Glutamatergic neuron (in vitro differentiated cells): ENCODE measurements around the gene WDR20. TPM values are rescaled to one million over a fixed set of nuclear protein-coding genes. Genes with fewer than 3 reads are reported as not detected.
A peak's percentile ranks its signal among the peaks of the same experiment; 100 is the strongest.

Experiments
- DNase-seq: peaks from one replicate; pipeline ENCODE4 v3.0.0; 2022
- H3K27ac Mint-ChIP-seq: one replicate; pipeline ENCODE4 v1.8.0; 2020; ENCODE audit warnings: mild to moderate bottlenecking, mixed read lengths, inconsistent platforms; ENCODE audit not compliant: unreplicated experiment
- H3K27me3 Mint-ChIP-seq: one replicate; pipeline ENCODE4 v1.8.0; 2020; ENCODE audit warnings: mild to moderate bottlenecking, moderate library complexity, mixed read lengths, inconsistent platforms; ENCODE audit not compliant: unreplicated experiment
- H3K36me3 Mint-ChIP-seq: one replicate; pipeline ENCODE4 v1.8.0; 2020; ENCODE audit warnings: mild to moderate bottlenecking, mixed read lengths, inconsistent platforms; ENCODE audit not compliant: unreplicated experiment
- H3K4me1 Mint-ChIP-seq: one replicate; pipeline ENCODE4 v1.8.0; 2020; ENCODE audit warnings: mild to moderate bottlenecking, low read depth, mixed read lengths, inconsistent platforms; ENCODE audit not compliant: unreplicated experiment
- H3K4me3 Mint-ChIP-seq: one replicate; pipeline ENCODE4 v1.8.0; 2020; ENCODE audit warnings: mild to moderate bottlenecking, mixed read lengths, inconsistent platforms; ENCODE audit not compliant: unreplicated experiment
- H3K9me3 Mint-ChIP-seq: one replicate; pipeline ENCODE4 v1.8.0; 2020; ENCODE audit warnings: mild to moderate bottlenecking, moderate library complexity, mixed read lengths, inconsistent platforms; ENCODE audit not compliant: unreplicated experiment
- total RNA-seq: library from RNA; stranded (reverse); fragmentation: NEBNext Ultra II Directional; extraction: Animal tissue kit (Norgen Biotek cat#: 25700); gene quantifications from one replicate; pipeline ENCODE4 v1.2.1, GENCODE V29; 2021; ENCODE audit not compliant: unreplicated experiment
- TF ChIP-seq, protein P1 (sequence below): fragments of 200-600 bp; sonication (generic); IDR thresholded peaks from one replicate; pipeline ENCODE4 v1.5.0; 2021; ENCODE audit not compliant: partially characterized antibody, unreplicated experiment

The WDR20 gene
- total RNA-seq, 1 donor from 2014 or later, result 38.1 TPM

DNA sequence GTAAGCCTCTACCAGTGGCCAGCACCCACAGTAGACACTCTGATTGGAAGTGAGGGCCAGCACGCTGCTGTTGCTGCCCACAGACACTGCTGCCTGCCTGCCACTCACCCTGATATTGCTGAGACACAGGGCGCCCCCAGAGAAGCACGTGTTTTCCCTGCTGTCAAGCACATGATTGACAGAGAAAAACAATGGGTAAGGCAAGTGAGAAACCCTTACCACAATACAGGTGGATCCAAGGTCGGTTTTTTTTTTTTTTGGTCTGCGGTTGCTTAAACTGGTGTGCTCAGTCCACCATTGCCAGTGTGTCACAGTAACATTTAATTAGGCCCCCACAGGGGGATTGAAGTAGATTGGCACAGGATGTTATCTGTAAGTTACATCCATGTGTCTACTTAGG lies 65.9 kb downstream of the WDR20 start:
- Mint-ChIP-seq H3K4me3 (no peak overlapping the region), H3K27ac (no peak overlapping the region), H3K4me1 (peaks cover 37% of the 10 kb centered on the region), H3K27me3 (peaks cover 6% of the 10 kb centered on the region), H3K36me3 (peaks cover 5% of the 10 kb centered on the region), H3K9me3 (peaks cover 10% of the 10 kb centered on the region)
- no peak for DNase-seq
- TF ChIP-seq, protein P1, sequence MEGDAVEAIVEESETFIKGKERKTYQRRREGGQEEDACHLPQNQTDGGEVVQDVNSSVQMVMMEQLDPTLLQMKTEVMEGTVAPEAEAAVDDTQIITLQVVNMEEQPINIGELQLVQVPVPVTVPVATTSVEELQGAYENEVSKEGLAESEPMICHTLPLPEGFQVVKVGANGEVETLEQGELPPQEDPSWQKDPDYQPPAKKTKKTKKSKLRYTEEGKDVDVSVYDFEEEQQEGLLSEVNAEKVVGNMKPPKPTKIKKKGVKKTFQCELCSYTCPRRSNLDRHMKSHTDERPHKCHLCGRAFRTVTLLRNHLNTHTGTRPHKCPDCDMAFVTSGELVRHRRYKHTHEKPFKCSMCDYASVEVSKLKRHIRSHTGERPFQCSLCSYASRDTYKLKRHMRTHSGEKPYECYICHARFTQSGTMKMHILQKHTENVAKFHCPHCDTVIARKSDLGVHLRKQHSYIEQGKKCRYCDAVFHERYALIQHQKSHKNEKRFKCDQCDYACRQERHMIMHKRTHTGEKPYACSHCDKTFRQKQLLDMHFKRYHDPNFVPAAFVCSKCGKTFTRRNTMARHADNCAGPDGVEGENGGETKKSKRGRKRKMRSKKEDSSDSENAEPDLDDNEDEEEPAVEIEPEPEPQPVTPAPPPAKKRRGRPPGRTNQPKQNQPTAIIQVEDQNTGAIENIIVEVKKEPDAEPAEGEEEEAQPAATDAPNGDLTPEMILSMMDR, result no peak

DNA sequence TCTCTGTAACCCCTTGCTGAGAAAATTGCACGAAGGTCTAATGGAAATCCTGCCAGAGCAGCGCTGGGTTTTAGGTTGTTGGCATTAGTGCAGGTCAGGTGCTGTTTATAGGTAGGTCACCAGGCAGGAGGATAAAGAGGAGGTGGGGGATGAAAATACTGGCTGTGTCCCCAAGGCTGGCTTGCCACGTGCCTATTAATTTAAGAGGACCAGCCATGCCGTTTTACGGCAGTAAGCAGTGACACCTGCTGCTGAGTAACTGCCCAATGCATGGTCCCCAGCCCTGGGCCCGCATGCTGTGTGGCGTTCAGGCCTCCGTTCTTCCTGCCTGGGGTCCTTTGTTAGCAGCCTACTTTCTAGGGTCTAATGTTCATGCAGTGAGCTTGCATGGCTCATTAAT lies 67.2 kb downstream of the WDR20 start:
- Mint-ChIP-seq H3K4me1 (peaks cover 34% of the 10 kb centered on the region), H3K9me3 (peaks cover 10% of the 10 kb centered on the region), H3K27ac (no peak overlapping the region), H3K4me3 (no peak overlapping the region), H3K36me3 (peaks cover 5% of the 10 kb centered on the region), H3K27me3 (peaks cover 3% of the 10 kb centered on the region)
- no peak for DNase-seq
- TF ChIP-seq, protein P1, result no peak

DNA sequence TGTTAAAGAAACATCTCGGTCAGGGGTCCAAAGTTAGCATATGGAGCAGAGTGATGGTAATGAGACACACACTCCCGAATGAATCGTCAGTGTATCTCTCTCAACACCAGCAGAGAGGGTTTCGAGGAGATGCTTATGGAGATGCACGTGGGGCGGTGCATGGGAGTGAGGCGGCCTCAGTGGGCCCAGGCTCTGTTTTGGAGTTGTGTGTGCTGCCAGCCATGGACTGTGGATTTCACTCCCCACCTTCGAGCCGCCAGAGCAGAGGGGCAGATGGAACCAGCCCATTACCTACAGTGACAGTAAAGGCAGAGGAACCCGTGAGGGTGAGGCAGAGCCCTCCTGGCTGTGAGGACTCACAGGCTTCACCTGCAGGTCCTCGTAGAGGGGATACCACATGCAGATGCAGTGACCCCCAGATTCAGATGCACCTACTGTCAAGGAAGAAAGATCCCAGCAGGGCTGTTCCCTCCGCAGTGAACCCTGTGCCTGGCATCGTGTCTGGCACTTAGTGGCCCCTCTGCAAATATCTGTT lies 68.2 kb downstream of the WDR20 start:
- Mint-ChIP-seq H3K4me1 (peaks cover 31% of the 10 kb centered on the region), H3K36me3 (peaks cover 5% of the 10 kb centered on the region), H3K27ac (no peak overlapping the region), H3K27me3 (peaks cover 3% of the 10 kb centered on the region), H3K9me3 (peaks cover 7% of the 10 kb centered on the region), H3K4me3 (no peak overlapping the region)
- no peak for DNase-seq
- TF ChIP-seq, protein P1, result no peak

DNA sequence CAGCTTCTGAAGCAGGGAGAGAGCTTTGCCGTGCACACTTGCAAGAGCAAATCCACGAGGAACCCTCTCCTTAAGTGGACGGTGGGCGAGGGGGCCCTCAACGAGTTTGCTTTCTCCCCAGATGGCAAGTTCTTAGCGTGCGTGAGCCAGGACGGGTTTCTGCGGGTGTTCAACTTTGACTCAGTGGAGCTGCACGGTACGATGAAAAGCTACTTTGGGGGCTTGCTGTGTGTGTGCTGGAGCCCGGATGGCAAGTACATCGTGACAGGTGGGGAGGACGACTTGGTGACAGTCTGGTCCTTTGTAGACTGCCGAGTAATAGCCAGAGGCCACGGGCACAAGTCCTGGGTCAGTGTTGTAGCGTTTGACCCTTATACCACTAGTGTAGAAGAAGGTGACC lies 69.0 kb downstream of the WDR20 start:
- Mint-ChIP-seq H3K9me3 (peaks cover 6% of the 10 kb centered on the region), H3K27me3 (peaks cover 5% of the 10 kb centered on the region), H3K4me1 (peaks cover 26% of the 10 kb centered on the region), H3K36me3 (peaks cover 5% of the 10 kb centered on the region), H3K4me3 (no peak overlapping the region), H3K27ac (no peak overlapping the region)
- DNase-seq, result no peak
- TF ChIP-seq, protein P1, result no peak

DNA sequence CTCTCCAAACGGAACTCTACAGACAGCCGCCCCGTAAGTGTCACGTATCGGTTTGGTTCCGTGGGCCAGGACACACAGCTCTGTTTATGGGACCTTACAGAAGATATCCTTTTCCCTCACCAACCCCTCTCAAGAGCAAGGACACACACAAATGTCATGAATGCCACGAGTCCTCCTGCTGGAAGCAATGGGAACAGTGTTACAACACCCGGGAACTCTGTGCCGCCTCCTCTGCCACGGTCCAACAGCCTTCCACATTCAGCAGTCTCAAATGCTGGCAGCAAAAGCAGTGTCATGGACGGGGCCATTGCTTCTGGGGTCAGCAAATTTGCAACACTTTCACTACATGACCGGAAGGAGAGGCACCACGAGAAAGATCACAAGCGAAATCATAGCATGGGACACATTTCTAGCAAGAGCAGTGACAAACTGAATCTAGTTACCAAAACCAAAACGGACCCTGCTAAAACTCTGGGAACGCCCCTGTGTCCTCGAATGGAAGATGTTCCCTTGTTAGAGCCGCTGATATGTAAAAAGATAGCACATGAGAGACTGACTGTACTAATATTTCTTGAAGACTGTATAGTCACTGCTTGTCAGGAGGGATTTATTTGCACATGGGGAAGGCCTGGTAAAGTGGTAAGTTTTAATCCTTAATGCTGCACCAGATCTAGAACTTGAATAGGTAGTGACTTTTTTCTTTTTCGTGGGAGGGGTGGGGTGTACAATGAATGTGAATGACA lies 69.7 kb downstream of the WDR20 start:
- H3K9me3 Mint-ChIP-seq, result peaks cover 6% of the 10 kb centered on the region
- TF ChIP-seq, protein P1, result peak; percentile 25
- H3K27me3 Mint-ChIP-seq, result peaks cover 5% of the 10 kb centered on the region
- no peak overlapping the region for H3K4me3 Mint-ChIP-seq
- no peak for DNase-seq
- peaks cover 5% of the 10 kb centered on the region for H3K36me3 Mint-ChIP-seq
- H3K4me1 Mint-ChIP-seq, result peaks cover 21% of the 10 kb centered on the region
- peak overlapping the region; percentile 29 for H3K27ac Mint-ChIP-seq
